ENCODE measurements around the gene PSG1.
"Not testable (repeated sequence)": the region's sequence is repeated elsewhere in the genome, so short reads cannot be mapped to it uniquely, and the experiment has no call there.

PSG1 gene

DNA sequence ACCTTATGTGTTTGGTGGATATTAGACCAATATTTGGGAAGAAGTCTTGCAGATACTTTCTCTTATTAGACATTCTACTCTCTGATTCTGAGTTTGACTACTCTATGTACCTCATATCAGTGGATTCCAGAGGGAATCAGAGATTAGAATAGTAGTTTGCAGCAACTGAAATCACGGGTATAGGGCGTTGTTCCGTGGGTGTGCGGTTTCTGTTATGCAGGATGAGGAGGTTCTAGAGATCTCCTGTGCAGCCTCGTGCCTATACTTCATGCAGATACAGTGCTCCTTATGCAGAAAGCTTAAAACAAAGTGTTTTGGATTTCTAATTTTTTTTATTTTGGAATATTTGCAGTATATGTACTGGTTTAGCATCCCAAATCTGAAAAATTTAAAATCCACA lies 32.2 kb upstream of the PSG1 start:
- not testable (repeated sequence) for FAIRE-seq; DNase-seq (ENCODE audit: insufficient read length, low spot score)

DNA sequence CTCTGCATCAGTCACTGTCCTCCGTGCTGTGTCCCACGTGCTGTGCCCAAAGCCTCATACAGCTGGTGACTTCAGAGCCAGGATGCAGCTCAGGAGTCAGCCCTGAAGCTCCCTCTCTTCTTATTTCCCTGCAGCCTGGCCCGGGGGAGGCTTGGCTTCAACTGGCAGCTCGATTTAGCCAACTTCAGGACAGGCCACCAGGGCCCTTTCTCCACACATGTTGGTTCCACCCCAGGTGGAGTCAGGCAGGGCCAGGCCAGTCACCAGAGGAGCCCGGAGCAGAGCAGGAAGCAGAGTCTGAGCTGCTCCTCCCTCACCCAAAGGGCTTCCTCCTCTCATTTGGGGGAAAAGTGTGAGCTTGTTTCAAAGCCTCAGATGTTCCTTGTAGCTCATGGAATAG lies 26.6 kb upstream of the PSG1 start:
- not testable (repeated sequence) for FAIRE-seq; DNase-seq (ENCODE audit: insufficient read length, low spot score)

DNA sequence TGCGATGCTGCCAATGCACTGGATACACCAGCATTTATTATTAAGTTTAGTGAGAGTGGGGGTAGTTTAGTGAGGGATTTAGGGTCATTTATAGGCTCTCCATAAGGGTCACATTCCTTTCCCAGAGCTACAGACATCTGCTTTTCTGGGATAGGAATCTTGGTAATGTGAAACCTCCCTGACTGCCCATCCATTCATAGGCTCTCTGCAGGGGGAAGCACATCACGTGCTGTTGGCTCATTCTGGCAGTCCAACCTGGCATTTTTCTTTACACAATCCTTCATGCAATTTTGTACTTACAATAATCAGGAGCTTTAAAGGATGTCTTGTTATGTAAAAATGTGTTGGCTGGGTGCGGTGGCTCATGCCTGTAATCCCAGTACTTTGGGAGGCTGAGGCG lies 21.0 kb upstream of the PSG1 start:
- not testable (repeated sequence) for DNase-seq (ENCODE audit: insufficient read length, low spot score); FAIRE-seq

DNA sequence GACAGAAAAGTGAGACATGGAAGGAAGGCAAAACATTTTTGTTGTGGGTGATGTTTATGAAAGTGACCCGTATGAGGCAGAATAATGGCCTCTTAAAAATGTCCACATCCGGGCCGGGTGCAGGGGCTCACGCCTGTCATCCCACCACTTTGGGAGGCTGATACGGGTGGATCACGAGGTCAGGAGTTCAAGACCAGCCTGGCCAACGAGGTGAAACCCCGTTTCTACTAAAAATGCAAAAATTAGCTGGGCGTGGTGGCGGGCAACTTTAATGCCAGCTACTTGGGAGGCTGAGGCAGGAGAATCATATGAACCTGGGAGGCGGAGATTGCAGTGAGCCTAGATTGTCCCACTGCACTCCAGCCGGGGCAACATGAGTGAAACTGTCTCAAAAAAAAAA lies 20.2 kb upstream of the PSG1 start:
- FAIRE-seq; DNase-seq (ENCODE audit: insufficient read length, low spot score): not testable (repeated sequence)

DNA sequence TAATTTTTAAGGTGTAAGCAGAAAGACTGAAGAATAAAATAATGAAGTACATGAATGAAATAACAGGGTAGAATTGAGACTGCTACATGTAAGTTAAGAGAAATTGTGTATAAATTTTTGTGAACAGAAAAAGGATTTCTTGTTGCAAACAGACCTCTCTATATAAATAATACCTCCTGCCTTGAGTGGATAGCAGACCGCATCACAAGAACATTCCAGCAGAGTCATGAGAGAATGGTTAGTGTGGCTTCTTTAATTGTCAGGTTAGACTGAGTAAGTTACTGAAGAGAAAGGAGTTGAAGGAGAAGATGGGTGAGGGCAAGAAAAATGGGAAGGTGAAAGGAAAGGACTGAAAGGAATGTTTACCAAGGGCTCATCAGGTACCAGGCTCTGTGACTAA lies 19.6 kb upstream of the PSG1 start:
- not testable (repeated sequence) for FAIRE-seq

DNA sequence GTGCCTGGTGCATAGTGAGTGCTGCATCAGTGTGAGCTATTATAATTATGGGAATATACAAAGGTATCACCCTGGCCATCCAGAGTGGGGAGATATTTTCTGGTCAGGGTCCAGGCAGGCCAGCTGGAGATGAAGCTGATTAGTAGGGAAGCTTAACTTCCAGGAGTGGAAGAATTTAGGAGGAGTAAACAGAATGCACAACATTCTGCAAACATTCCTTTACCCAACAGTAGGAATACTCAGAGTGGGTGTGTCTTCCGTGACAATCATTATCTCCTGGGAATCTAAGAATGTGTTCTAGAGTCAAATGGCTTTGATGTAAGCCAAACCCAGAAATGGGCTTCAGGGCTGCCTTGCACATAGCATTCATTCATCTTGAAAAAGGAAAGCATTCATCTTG lies 19.1 kb upstream of the PSG1 start:
- not testable (repeated sequence) for DNase-seq (ENCODE audit: insufficient read length, low spot score); FAIRE-seq

More for the DNA sequence above, 19.6 kb upstream of the PSG1 start:
- not testable (repeated sequence) for DNase-seq (ENCODE audit: insufficient read length, low spot score)

DNA sequence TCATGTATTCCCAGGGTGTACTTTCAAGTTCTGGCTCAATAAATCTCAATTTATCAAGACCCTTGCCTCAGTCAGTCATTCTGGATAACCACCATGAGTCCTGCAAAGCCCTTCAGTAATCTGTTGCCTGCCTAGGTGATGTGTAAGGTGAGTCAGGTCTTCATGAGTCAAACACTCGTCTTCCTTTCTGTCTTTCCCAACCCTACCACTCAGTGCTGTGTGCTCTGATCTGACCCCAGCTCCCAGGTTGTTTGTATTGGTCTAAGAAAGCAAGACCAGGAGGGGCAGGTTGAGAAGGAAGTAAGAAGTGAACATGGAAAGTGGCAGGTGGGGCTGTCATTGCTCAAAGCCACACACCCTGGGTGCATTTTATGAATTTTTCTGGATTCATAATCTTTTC lies 18.2 kb upstream of the PSG1 start:
- FAIRE-seq; DNase-seq (ENCODE audit: insufficient read length, low spot score): not testable (repeated sequence)

DNA sequence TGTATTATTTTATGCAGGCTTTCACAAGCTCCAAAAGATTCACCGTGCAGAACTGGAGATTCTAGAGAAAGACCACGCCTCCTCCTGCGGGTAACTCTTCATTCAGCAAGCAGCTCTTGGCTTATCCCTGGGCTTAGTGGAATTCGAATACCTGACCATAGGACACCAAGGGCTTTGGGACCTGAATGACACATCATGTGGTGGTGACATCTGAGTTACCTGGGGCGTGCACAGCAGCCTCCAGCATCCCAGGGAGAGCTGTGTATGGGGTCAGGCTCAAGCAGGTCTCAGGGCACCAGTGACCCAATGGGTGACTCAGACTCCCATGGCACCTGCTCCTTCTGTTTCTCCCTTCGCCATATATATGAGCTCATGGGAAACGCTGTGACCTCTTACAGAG lies 10.9 kb upstream of the PSG1 start:
- not testable (repeated sequence) for DNase-seq (ENCODE audit: insufficient read length, low spot score); FAIRE-seq

DNA sequence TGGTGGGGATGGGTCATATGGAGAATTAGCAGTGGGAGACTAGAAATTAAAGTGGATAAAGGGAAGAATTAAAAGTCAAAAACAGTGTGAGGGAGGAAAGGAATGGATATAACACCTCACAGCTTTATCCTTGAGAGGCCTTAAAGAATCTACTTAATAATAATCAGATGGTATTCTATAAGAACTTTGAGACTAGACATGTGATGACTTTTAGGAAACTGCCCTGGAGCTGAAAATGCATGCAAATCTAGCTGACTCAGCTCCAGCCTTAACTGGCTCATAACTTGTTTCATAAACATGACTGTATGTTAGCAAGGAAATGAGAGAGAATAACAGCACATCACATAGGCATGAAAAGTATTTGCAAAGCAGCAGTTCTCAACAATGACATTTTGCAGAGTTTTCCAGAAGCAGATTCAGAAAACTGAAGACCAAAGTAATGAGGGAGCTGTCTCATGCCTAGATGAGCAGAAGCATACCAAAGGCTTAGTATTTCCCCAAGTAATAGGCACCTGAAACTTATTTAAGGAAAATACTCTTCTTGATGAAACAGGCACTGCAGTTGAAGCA lies 8.4 kb upstream of the PSG1 start:
- DNase-seq (ENCODE audit: insufficient read length, low spot score); FAIRE-seq: not testable (repeated sequence)

DNA sequence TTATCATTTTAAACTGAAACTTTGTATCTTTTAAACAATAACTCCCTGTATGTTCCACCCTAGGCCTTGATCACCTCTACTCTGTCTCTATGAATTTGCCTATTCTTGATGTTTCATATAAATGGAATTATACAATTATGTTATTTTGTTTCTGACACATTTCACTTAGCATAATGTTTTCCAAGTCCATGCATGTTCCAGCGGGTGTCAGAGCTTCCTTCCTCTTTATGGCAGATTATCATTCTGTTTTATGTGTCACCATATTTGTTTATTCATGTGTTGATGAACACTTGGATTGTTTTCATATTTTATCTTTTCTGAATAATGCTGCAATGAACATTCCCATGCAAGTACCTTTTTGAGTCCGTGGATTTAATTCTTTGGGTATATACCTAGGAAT lies 3.2 kb upstream of the PSG1 start:
- DNase-seq (ENCODE audit: insufficient read length, low spot score); FAIRE-seq: not testable (repeated sequence)

DNA sequence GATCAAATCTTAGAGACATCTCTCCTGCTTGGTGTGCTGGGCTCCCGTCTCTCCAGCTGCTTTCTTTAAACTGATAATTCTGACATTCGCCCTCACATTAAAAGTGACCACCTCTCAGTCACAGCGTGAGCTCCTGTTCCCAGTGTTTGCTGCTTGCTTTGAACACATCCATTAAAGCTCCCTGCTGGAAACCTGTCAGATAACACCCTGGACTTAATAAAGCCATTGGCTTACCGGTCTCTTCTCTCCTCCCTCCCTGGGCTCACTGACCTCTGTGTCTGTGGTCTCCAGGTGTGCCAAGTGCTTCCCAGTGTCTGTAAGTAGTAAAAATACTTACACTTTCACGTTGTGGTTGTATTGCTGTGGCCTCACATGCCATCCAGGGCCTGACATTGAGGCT lies 2.5 kb upstream of the PSG1 start:
- not testable (repeated sequence) for DNase-seq (ENCODE audit: insufficient read length, low spot score); FAIRE-seq

DNA sequence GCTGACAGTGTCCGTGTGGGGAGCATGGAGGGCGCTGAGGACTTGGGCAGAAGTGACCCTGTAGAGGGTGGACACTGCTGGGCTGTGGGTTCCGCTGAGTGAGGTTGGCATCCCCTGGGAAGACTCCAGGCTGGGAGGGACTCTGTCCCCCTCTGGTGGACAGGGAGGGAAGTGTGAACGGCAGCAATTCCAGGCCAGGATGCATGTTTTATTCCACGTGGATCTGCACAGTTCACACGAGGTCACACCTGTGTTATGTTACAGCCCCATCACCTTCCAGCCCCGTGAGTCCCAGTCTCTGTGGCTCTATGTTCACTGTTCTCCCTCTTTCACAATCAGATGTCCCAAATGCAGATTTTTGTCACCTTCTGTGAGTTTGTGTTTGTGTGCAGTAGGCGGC lies 1.8 kb upstream of the PSG1 start:
- not testable (repeated sequence) for DNase-seq (ENCODE audit: insufficient read length, low spot score); FAIRE-seq
- TF ChIP-seq, protein P1, sequence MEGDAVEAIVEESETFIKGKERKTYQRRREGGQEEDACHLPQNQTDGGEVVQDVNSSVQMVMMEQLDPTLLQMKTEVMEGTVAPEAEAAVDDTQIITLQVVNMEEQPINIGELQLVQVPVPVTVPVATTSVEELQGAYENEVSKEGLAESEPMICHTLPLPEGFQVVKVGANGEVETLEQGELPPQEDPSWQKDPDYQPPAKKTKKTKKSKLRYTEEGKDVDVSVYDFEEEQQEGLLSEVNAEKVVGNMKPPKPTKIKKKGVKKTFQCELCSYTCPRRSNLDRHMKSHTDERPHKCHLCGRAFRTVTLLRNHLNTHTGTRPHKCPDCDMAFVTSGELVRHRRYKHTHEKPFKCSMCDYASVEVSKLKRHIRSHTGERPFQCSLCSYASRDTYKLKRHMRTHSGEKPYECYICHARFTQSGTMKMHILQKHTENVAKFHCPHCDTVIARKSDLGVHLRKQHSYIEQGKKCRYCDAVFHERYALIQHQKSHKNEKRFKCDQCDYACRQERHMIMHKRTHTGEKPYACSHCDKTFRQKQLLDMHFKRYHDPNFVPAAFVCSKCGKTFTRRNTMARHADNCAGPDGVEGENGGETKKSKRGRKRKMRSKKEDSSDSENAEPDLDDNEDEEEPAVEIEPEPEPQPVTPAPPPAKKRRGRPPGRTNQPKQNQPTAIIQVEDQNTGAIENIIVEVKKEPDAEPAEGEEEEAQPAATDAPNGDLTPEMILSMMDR (IDR thresholded peaks at IDR 0.05; ENCODE audit: insufficient read depth, missing control alignments): peak; percentile 37

DNA sequence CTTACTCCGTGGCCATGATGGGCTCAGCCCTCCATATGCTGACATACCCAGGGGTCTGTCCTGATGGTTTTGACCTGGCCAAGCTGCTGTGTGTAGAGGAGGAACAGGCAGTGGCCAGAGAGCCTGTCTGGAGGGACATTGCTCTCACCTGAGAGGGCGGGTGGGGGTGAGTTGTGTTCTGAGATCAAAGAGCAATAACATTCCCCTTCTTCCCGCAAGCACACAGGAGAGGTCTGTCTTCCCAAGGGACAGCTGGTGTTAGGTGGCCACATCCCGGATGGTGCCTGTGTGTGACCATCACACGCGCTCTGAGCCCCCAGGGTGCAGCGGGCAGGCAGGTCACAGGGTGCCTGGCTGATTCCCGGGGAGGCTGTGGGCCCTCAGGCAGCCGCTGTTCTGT lies 1.1 kb upstream of the PSG1 start:
- FAIRE-seq: not testable (repeated sequence)

DNA sequence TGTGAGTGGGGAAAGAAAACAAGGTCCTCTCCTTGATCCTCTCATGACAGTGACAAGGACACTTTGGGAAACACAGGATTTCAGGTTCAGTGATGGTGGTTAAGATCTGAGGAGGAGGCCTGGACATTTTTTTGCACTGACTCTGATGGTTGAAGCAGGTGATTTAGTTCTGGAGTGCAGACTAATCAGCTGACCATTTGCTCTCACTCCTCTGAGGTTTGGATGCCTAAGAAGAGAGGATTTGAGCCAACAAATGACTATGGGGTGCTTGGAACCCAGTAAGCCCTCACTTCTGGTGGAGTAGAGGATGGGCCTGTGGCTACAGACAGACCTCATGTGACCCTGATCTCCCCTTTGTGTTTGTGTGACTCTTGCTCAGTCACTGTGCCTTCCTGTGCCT lies 2.9 kb downstream of the PSG1 start:
- not testable (repeated sequence) for FAIRE-seq; DNase-seq (ENCODE audit: insufficient read length, low spot score)

More for the DNA sequence above, 1.1 kb upstream of the PSG1 start:
- DNase-seq (ENCODE audit: insufficient read length, low spot score): not testable (repeated sequence)

DNA sequence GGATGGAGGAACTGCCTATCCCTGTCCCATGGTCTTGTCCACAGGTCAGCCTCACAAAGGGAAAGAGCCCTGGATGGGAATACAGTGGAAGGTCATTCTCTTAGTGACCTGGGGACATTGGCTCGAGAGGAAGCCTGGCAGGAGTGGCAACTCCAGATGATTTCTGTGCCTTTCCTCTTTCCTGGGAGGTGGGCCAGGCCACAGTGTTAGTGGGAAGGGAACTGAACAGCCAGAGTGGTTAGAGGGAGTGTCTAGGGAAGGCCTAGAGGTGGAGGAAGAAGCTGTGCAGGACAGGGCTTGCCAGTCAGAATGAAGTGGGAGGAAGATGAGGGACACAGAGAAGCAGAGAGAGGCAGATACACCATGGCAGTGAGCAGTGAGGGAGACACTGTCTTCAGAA lies 3.6 kb downstream of the PSG1 start:
- not testable (repeated sequence) for FAIRE-seq; DNase-seq (ENCODE audit: insufficient read length, low spot score)

DNA sequence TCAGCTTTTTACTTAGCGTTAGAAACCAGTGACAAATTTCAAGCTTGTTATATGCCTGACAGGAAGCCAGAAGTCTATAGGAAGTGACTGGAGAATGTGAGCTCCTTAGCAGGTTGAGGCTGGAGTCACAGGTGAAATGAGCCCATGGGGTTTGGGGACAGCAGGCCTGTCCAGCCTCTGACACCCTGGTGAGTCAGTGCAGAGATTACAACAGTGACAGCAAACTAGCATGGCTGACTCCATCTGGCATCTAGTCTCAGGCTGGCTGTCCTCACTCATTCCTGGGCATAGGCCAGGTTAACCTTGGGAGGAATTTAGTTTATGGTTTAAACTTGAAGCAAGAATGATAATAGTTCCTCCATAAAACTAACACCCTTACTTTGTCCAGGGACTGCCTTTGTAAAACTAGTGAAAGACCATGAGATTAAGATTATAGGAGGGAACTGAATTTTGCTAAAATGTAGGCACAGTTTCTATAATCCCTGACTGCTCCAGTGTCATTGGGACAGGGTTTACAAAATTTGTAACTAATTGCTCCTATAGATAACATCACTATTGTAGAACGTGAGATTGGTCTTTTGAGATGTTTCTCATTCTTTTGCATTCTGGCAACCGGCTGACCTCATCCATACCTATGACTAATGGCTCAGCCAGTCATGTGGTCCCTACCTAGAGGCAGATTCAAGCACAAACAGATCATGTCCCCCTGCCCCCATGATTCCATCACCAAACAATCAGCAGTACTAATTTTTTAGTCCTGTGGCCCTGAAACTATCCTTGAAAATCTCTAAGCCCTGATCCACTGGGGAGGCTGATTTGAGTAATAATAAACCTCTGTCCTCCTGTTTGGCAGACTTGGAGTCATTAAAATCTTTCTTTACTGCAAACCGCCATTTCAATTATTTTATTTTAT lies 4.4 kb downstream of the PSG1 start:
- not testable (repeated sequence) for DNase-seq (ENCODE audit: insufficient read length, low spot score); FAIRE-seq

DNA sequence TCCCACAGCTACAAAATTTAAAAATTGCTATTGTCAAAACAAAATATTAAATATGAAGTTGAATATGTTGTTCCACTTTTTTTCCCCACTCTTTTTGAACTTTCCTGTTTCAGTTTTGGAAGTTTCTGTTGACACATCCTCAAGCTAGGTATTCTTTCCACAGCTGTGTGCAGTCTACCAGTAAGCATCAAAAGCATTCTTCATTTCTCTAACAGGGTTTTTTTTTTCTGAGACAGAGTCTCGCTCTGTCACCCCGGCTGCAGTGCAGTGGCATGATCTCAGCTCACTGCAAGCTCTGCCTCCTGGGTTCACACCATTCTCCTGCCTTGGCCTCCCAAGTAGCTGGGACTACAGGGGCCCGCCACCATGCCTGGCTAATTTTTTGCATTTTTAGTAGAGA lies 5.4 kb downstream of the PSG1 start:
- FAIRE-seq; DNase-seq (ENCODE audit: insufficient read length, low spot score): not testable (repeated sequence)
